BE2C (cell line): ENCODE results near the gene GMPR.

Source experiments
- DNase-seq: peaks from one replicate; pipeline ENCODE4 v3.0.0-alpha.2; 2020
- H3K27me3 ChIP-seq: fragments of 250-450 bp; sonication (Bioruptor Pico); 2 replicates; pipeline ENCODE4 v1.5.1; 2020; ENCODE audit warnings: mild to moderate bottlenecking
- H3K36me3 ChIP-seq: fragments of 250-450 bp; sonication (Bioruptor Pico); 2 replicates; pipeline ENCODE4 v1.5.1; 2020; ENCODE audit warnings: mild to moderate bottlenecking
- H3K4me1 ChIP-seq: fragments of 250-450 bp; sonication (Bioruptor Pico); 2 replicates; pipeline ENCODE4 v1.5.1; 2020
- H3K4me3 ChIP-seq: 2 replicates; pipeline ENCODE4 v1.5.1; 2011; ENCODE audit warnings: low read depth, low read length
- H3K9me3 ChIP-seq: fragments of 250-450 bp; sonication (Bioruptor Pico); 2 replicates; pipeline ENCODE4 v1.5.1; 2020
- TF ChIP-seq, protein P1 (sequence below): IDR thresholded peaks from 2 replicates; pipeline ENCODE4 v1.5.1; 2012; ENCODE audit warnings: mild to moderate bottlenecking, low read depth, low read length

The GMPR gene

DNA sequence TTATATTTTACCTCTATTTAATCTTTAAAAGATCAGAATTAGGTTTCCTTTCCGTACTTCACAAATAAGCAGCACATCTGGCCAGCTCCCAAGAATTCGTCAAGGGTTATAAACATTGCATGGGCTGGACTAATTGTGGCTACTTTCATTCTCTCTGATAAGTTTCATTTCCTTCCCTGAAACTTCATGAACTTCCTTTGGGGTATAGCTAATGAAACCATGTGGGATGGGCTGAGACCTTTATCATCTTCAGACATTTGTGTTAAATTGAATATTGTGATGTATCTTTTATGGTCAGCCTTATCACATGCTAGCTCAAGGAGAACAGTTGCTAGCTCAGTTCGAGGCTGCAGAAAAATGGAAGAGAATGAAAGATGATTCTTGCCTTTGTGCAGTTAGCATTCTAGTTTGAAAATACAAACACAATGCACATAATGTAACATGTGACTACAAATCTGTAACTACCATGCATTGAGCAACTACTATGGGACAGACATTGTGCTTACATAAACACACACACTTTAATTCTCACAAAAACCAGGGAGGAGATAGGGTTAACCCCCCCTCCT, 1.7 kb upstream of the GMPR start:
- peaks cover 9% of the 10 kb centered on the region for H3K27me3 ChIP-seq
- no peaks in the 10 kb centered on the region for H3K9me3 ChIP-seq
- no peak overlapping the region for H3K4me3 ChIP-seq
- no peaks in the 10 kb centered on the region for H3K36me3 ChIP-seq
- TF ChIP-seq, protein P1, sequence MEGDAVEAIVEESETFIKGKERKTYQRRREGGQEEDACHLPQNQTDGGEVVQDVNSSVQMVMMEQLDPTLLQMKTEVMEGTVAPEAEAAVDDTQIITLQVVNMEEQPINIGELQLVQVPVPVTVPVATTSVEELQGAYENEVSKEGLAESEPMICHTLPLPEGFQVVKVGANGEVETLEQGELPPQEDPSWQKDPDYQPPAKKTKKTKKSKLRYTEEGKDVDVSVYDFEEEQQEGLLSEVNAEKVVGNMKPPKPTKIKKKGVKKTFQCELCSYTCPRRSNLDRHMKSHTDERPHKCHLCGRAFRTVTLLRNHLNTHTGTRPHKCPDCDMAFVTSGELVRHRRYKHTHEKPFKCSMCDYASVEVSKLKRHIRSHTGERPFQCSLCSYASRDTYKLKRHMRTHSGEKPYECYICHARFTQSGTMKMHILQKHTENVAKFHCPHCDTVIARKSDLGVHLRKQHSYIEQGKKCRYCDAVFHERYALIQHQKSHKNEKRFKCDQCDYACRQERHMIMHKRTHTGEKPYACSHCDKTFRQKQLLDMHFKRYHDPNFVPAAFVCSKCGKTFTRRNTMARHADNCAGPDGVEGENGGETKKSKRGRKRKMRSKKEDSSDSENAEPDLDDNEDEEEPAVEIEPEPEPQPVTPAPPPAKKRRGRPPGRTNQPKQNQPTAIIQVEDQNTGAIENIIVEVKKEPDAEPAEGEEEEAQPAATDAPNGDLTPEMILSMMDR: no peak
- no peaks in the 10 kb centered on the region for H3K4me1 ChIP-seq
- no peak for DNase-seq

DNA sequence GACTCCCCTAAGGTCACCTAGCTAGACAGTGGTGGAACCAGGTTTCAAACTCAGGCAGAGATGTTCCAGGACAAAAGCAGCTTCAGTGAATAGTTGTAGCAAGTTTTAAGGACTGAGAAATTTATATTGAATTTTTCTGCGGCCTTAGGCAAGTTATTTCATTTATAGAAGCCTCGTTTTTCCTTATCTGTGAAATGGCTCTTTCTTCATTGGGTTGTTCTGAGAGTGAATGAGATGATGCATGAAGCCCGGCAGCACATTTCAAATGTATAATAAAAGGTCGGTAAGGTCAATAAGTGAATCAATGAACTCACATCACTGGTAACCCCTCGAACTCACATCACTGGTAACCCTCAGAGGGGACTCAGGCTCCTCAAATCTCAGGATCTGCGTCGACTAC, 1.1 kb upstream of the GMPR start:
- TF ChIP-seq, protein P1: no peak
- Histone ChIP-seq H3K4me3 (no peak overlapping the region), H3K27me3 (peaks cover 9% of the 10 kb centered on the region), H3K4me1 (no peaks in the 10 kb centered on the region), H3K9me3 (no peaks in the 10 kb centered on the region), H3K36me3 (no peaks in the 10 kb centered on the region)
- no peak for DNase-seq

DNA sequence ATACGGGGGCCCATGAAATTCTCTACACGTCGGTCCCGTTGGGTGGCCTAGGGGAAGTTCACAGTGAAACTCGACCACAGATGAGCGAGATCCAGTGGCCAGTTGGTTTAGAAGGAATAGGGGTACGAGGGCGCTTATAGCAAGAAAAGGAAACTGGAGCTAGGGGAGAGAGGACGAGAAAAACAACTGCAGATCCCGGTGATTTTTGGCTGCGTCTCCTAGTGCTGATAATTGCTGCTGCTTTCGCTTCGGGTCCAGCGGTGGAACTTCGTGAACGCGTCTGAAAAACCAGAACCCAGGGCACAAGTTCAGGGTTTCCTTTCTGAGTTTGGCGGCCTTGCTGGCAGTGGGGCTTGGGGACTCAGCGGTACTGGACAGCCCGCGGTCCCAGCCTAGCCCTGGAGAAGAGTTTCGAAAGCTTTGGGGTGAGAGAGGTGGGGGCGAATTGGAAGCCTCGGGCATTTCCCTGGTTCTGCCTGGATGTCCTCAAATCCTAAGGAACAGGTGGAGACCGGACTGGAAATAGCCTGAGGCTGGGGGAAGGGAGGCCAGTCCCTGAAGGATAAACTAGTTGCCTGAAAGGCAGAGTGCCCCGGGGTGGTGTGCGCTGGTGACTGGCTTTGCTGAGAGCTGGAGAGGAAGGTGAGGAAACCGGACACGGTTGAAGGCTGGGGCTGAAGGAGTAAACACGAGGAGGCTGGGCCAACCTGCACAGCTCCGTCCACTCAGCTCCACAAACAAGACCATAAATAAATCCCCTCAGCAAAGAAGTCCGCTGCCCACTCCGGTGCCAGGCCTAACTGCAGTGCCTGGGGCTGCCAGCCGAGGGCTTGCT, 793 bp downstream of the GMPR start:
- peak; percentile 51 for DNase-seq
- Histone ChIP-seq H3K4me3 (peak overlapping the region; percentile 63), H3K36me3 (no peaks in the 10 kb centered on the region), H3K4me1 (no peaks in the 10 kb centered on the region), H3K27me3 (peaks cover 9% of the 10 kb centered on the region), H3K9me3 (no peaks in the 10 kb centered on the region)
- TF ChIP-seq, protein P1: peak; percentile 36; the same call in 1 of the 2 replicates

DNA sequence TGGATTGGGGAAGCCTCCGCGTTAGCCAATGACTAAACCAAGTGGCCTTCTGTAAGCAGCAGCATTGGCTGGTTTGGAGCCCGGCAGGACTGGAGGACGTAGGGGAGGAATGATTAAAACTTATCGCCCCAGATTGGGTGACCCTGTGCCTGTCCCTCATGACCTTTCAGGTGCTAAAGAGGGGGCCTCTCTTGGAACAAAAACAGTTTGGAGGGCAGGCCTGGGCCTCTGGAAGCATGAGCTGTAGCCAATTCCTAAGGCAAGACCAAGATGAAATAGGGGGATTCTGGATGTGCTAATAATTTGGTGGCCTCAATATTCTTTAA, 1.4 kb downstream of the GMPR start:
- Histone ChIP-seq H3K36me3 (no peaks in the 10 kb centered on the region), H3K4me1 (no peaks in the 10 kb centered on the region), H3K9me3 (no peaks in the 10 kb centered on the region), H3K27me3 (peaks cover 9% of the 10 kb centered on the region), H3K4me3 (no peak overlapping the region)
- TF ChIP-seq, protein P1: no peak; the same call in 1 of the 2 replicates
- DNase-seq: no peak

DNA sequence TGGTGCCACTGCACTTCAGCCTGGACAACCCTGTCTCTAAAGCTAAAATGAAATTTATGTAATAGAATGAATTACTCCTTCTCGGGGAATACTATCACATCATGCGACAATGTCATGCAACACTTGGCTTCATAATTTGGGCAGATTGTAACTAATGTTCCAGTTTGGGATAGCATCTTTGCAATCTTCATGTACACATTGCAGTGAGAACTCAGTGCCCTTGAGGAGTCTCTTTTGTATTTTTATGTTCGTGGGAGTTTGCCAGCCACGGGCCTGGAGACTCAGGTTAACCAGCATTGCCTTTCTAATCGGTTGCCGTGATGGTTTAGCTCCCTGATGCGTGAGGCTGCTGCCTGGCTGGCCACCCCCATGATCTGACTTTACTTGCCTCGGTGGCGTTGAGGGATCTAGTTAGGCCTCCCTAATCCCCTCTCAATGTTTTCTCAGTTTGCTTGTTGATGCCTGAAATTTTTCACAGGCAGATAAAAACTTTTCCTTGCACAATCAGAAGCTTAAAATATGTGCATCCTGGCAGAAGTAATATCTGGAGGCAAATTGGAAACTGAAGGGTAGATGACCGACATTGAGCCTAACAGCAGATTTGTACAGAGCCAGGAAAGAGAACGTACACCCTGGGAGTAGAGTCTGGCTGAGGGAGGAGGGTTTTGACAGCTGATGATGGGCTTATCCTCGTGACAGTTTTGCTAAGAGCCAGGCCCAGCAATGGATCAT, 2.4 kb downstream of the GMPR start:
- Histone ChIP-seq H3K9me3 (no peaks in the 10 kb centered on the region), H3K36me3 (no peaks in the 10 kb centered on the region), H3K4me3 (no peak overlapping the region), H3K4me1 (no peaks in the 10 kb centered on the region), H3K27me3 (peaks cover 9% of the 10 kb centered on the region)
- no peak for DNase-seq
- TF ChIP-seq, protein P1: no peak

DNA sequence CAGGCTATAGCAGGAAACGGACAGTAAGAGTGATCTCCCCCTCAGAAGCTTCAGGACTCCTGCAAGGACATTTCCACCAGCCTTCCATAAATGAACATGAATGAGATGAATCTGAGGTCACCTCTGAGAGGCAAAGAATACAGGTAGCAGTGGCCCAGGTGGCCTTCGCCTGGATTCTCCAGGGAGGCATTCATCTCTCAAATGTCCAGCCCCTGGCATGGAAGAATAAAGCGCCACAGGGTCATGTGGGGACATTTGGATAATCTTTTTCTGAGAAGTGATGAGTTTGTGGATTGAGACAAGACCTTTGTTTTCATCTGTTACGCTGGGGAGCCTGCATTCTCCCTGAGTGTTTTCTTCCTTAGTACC, 2.9 kb downstream of the GMPR start:
- TF ChIP-seq, protein P1: no peak
- no peak overlapping the region for H3K4me3 ChIP-seq
- H3K27me3 ChIP-seq: peaks cover 9% of the 10 kb centered on the region
- H3K36me3 ChIP-seq: no peaks in the 10 kb centered on the region
- no peaks in the 10 kb centered on the region for H3K9me3 ChIP-seq
- no peaks in the 10 kb centered on the region for H3K4me1 ChIP-seq
- DNase-seq: no peak
